Right atrium auricular region (tissue), 2 donors: Measurements from ENCODE around the gene SREBF2. TPM values are rescaled to one million over a fixed set of nuclear protein-coding genes. Genes with fewer than 3 reads are reported as not detected.

Experiments used
- DNase-seq: peaks from one replicate; pipeline ENCODE4 v3.0.0-alpha.2; 2019; ENCODE audit warnings: low spot score
- H3K27ac ChIP-seq, 2 donors: fragments of 200-600 bp; sonication (generic); 1 replicate in 1 of 2; 2 replicates in 1 of 2; pipeline ENCODE4 v1.5.1; 2016 to 2019
- H3K27me3 ChIP-seq, 2 donors: fragments of 200-600 bp; sonication (generic); one replicate each; pipeline versions ENCODE4 v1.5.1 to v1.6.0; 2017 to 2019
- H3K36me3 ChIP-seq: fragments of 200-600 bp; sonication (generic); one replicate; pipeline ENCODE4 v1.5.1; 2016
- H3K4me1 ChIP-seq, 2 donors: fragments of 200-600 bp; sonication (generic); one replicate each; pipeline versions ENCODE4 v1.5.1 to v1.6.0; 2017 to 2019
- H3K4me3 ChIP-seq, 2 donors: fragments of 200-600 bp; sonication (generic); 1 replicate in 1 of 2; 2 replicates in 1 of 2; pipeline ENCODE4 v1.5.1; 2017 to 2019; ENCODE audit warnings: mild to moderate bottlenecking in 1 of 2, moderate library complexity in 1 of 2
- H3K9me3 ChIP-seq, 2 donors: fragments of 200-600 bp; sonication (generic); one replicate each; pipeline ENCODE4 v1.5.1; 2019
- CTCF ChIP-seq, 2 donors: fragments of 200-600 bp; sonication (generic); IDR thresholded peaks; one replicate each; pipeline ENCODE4 v1.5.1; 2019; ENCODE audit warnings: antibody characterized with exemption in 2 of 2
- total RNA-seq, 2 donors: library from RNA; depleted of rRNA; stranded (reverse); fragments of >200 nt; gene quantifications; one replicate each; pipeline ENCODE4 v1.1.0, GENCODE V29; 2016

The SREBF2 gene
- total RNA-seq, 2 donors from 2014 or later = 45.6 to 61.4 TPM

GRCh38 chr22:41902932-41903421 is 70.1 kb downstream of the SREBF2 start:
- peak overlapping the region; percentile 54 to 67 for H3K27ac ChIP-seq
- no peak for TF ChIP-seq CTCF (IDR thresholded peaks at IDR 0.05)
- no peaks in the 10 kb centered on the region for H3K9me3 ChIP-seq
- no peak overlapping the region for H3K4me3 ChIP-seq
- H3K36me3 ChIP-seq = peaks cover 34% of the 10 kb centered on the region
- H3K4me1 ChIP-seq = peaks cover 0 to 34% of the 10 kb centered on the region in 2 donors
- no peak for DNase-seq
- no peaks in the 10 kb centered on the region for H3K27me3 ChIP-seq

GRCh38 chr22:41904450-41905410 is 71.8 kb downstream of the SREBF2 start:
- no peaks in the 10 kb centered on the region for H3K9me3 ChIP-seq
- TF ChIP-seq CTCF (IDR thresholded peaks at IDR 0.05) = no peak
- no peaks in the 10 kb centered on the region for H3K27me3 ChIP-seq
- peaks cover 0 to 28% of the 10 kb centered on the region in 2 donors for H3K4me1 ChIP-seq
- peaks cover 30% of the 10 kb centered on the region for H3K36me3 ChIP-seq
- no peak for DNase-seq
- no peak overlapping the region for H3K4me3 ChIP-seq
- H3K27ac ChIP-seq = no peak overlapping the region

GRCh38 chr22:41905411-41906202 is 72.7 kb downstream of the SREBF2 start:
- H3K4me3 ChIP-seq = no peak overlapping the region
- H3K36me3 ChIP-seq = peaks cover 22% of the 10 kb centered on the region
- peaks cover 0 to 28% of the 10 kb centered on the region in 2 donors for H3K4me1 ChIP-seq
- peaks cover 0 to under 1% of the 10 kb centered on the region in 2 donors for H3K27me3 ChIP-seq
- no peak overlapping the region for H3K27ac ChIP-seq
- no peaks in the 10 kb centered on the region for H3K9me3 ChIP-seq
- no peak for TF ChIP-seq CTCF (IDR thresholded peaks at IDR 0.05)
- no peak for DNase-seq

GRCh38 chr22:41906822-41907221 is 73.9 kb downstream of the SREBF2 start:
- H3K27ac ChIP-seq = no peak overlapping the region
- peaks cover 16% of the 10 kb centered on the region for H3K36me3 ChIP-seq
- H3K4me3 ChIP-seq = no peak overlapping the region
- H3K4me1 ChIP-seq = peaks cover 0 to 35% of the 10 kb centered on the region in 2 donors
- no peaks in the 10 kb centered on the region for H3K9me3 ChIP-seq
- H3K27me3 ChIP-seq = peaks cover 0 to 11% of the 10 kb centered on the region in 2 donors
- TF ChIP-seq CTCF (IDR thresholded peaks at IDR 0.05) = no peak
- no peak for DNase-seq

GRCh38 chr22:41907436-41908401 is 74.8 kb downstream of the SREBF2 start:
- peaks cover 0 to 35% of the 10 kb centered on the region in 2 donors for H3K4me1 ChIP-seq
- H3K4me3 ChIP-seq = no peak overlapping the region
- H3K27me3 ChIP-seq = peaks cover 0 to 16% of the 10 kb centered on the region in 2 donors
- H3K9me3 ChIP-seq = no peaks in the 10 kb centered on the region
- DNase-seq = no peak
- no peak for TF ChIP-seq CTCF (IDR thresholded peaks at IDR 0.05)
- H3K36me3 ChIP-seq = peaks cover 16% of the 10 kb centered on the region
- no peak overlapping the region for H3K27ac ChIP-seq
